Measurements from ENCODE around the gene TRUB2.

DNA sequence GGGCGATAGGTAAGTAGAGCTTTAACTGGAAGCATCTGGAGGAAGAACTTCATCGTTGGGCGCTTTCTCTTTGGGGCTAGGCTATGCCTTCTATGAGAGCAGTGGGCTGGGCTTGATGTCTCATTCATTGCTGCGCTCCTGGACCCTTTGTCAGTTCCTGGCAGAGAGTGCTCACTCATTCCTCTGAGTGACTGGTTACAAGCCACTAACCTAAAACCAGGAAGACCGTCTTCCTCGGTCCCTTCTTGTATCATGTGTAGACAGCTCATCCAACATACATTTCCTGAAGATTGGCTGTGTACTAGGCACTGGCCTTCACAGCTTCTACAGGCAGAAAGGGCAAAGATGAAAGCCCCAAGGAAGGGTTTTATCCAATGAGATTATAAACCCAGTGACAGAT lies 39.7 kb downstream of the TRUB2 start:
- no peak for TF ChIP-seq BACH1 (IDR thresholded peaks at IDR 0.05; ENCODE audit: low read length)
- no peak for TF ChIP-seq EP300 (IDR thresholded peaks at IDR 0.05; ENCODE audit: borderline replicate concordance in 1 of 2, low read depth in 2 of 2, low read length in 2 of 2)
